Subcutaneous adipose tissue (tissue), 4 donors: Measurements from ENCODE around the gene C19orf38. TPM values are rescaled to one million over a fixed set of nuclear protein-coding genes. Genes with fewer than 3 reads are reported as not detected.

Source experiments
- total RNA-seq, 4 donors: library from RNA; depleted of rRNA; stranded (reverse); fragments of >200 nt; gene quantifications; one replicate each; pipeline ENCODE4 v1.1.0, GENCODE V29; 2016
- TF ChIP-seq, protein P1 (sequence below): fragments of 450-650 bp; IDR thresholded peaks from one replicate; pipeline ENCODE4 v1.5.1; 2016; ENCODE audit warnings: low read depth, mild to moderate bottlenecking, control low read depth, antibody characterized with exemption, moderate library complexity

Gene C19orf38
- total RNA-seq, 4 donors from 2014 or later = 0.98 to 16.7 (median 5.1) TPM; not detected in 1

DNA sequence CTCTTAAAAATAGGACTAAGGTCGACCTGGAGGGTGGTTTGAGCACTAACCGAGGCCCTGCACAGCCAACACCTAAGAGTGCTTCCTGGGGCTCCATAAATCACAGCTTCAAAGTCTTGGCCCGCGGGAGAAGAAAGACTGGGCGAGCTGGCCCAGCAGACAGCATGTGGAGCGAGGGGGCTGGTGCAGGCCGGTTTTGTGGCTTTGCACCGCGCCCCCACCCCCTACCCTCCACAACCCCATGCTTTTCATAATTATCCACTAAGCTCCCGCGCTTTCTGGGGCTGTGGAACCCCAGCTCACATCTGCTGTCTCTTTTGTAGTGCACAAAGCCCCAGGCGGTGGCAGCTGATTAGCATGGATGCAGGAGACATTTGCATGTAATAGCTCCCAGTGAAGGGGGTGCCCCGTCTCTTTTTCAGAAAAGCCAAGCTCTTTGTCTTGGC, 40.2 kb downstream of the C19orf38 start:
- TF ChIP-seq, protein P1, sequence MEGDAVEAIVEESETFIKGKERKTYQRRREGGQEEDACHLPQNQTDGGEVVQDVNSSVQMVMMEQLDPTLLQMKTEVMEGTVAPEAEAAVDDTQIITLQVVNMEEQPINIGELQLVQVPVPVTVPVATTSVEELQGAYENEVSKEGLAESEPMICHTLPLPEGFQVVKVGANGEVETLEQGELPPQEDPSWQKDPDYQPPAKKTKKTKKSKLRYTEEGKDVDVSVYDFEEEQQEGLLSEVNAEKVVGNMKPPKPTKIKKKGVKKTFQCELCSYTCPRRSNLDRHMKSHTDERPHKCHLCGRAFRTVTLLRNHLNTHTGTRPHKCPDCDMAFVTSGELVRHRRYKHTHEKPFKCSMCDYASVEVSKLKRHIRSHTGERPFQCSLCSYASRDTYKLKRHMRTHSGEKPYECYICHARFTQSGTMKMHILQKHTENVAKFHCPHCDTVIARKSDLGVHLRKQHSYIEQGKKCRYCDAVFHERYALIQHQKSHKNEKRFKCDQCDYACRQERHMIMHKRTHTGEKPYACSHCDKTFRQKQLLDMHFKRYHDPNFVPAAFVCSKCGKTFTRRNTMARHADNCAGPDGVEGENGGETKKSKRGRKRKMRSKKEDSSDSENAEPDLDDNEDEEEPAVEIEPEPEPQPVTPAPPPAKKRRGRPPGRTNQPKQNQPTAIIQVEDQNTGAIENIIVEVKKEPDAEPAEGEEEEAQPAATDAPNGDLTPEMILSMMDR = no peak

DNA sequence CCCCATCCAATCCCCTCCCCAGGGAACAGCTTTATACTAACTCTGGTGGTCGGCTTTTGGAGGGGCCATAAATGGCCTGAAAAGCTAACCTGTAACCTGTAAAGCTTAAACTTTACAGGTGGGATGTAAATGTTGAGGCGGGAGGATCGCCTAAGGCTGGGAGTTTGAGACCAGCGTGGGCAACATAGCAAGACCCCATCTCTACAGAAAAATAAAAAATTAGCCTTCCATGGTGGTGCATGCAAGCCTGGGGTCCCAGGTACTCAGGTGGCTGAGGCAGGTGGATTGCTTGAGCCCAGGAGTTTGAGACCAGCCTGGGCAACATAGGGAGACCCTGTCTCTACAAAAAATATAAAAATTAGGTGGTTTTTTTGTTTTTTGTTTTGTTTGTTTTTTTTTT, 41.7 kb downstream of the C19orf38 start:
- TF ChIP-seq, protein P1 = no peak

DNA sequence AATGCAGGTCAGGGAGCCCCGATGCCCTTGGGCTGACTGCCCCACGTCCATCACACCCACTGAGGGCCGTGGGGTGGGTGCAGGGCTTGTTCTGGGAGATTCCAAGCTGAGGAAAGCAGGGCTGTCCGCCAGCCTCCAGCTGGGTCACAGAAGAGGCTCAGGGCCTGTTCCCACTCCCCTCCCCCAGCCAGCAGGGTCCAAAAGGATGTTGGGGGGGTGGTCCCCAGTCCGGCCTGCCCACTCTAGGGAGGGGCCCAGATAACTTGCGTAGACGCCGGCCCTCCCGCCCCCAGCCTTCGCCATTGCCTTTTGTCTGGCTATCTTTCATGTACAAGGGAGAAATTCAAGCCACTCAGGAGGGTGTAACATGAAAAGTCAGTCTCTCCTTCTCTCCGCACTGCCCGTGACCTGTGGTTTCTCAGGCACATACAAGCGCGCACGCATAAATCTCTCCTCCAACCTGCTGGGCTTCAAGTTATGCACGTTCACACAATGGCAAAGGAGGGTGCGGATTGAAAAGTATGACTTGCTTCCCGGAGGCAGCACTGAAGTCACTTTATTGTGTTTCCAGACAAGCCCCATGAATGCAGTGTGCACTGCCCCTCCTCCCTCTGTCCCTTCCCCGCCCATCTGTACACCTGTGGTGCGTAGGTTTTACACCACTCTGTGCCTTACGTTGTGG, 43.3 kb downstream of the C19orf38 start:
- TF ChIP-seq, protein P1 = no peak

DNA sequence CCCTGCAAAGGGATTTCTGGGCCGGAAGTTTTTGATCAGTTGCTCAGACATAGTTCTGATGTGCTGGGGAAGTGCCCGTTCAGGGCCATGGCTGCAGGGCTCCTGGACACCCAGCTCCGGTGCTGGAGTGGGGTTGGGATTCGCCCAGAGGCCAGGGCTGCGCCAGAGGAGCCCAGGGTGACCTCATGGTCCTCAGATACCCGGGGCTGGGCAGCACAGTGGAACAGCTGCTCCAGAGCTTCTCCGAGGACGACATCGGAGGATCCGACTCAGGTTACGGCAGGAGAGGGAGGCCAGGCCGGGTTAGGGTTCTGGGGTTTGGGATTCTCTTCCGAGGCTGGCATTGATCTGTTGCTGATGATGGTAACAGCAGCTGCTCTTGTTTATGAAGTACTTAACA, 44.0 kb downstream of the C19orf38 start:
- TF ChIP-seq, protein P1 = no peak

DNA sequence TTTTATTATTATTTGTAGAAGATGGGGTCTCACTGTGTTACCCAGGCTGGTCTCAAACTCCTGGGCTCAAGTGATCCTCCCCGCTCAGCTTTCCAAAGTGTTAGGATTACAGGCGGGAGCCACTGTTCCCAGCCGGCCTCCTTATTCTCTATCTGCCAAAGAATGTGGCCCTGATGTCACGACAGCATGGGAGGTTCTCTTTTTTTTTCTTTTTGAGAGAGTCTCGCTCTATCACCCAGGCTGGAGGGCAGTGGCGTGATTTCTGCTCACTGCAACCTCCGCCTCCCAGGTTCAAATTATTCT, 46.6 kb downstream of the C19orf38 start:
- TF ChIP-seq, protein P1 = no peak

DNA sequence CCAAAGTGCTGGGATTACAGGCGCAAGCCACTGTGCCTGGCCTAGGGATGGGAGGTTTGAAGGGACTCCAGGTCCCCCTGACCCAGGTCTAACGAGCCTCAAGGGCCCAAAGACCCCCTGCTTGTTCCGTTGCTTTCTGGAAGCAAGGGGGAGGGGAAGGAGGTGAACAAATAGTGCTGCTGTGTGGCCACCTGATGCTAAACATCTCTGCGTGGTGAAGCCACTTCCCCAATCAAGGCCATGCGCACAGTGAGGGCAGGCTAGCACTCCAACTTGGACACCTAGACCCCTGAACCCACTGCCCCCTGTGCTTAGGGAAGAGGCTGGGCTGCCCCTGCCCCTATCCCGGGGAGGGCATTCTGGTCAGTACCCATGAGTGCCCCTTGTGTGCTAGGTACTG, 47.1 kb downstream of the C19orf38 start:
- TF ChIP-seq, protein P1 = no peak

DNA sequence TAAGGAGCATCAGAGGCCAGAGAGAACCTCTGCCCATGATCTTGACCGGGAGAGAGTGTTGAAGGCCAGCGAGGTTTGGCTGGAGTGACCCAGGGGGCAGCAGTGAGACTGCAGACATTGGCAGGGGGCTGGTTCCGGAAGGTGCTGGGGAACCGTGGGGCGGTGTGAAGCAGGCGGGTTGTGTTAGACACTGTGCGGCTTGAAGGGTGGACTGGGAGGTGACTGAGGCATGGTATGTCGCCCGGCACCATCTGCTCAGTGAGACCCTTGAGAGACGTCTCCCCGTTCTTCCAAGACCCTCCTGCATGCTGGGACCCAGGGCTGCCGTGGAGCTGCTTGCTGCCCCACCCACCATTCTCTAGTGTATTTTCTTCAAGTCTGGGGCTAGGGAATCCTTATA, 47.7 kb downstream of the C19orf38 start:
- TF ChIP-seq, protein P1 = no peak
